GM19351 (cell line): ENCODE data around the gene RNF215.
A peak's percentile ranks its signal among the peaks of the same experiment; 100 is the strongest.

Source experiments
- ATAC-seq: cut with Tn5 transposase; IDR thresholded peaks from one replicate; pipeline ENCODE4 v1.9.1; 2021; ENCODE audit warnings: mild to moderate bottlenecking, moderate library complexity; ENCODE audit not compliant: unreplicated experiment

The RNF215 gene

DNA sequence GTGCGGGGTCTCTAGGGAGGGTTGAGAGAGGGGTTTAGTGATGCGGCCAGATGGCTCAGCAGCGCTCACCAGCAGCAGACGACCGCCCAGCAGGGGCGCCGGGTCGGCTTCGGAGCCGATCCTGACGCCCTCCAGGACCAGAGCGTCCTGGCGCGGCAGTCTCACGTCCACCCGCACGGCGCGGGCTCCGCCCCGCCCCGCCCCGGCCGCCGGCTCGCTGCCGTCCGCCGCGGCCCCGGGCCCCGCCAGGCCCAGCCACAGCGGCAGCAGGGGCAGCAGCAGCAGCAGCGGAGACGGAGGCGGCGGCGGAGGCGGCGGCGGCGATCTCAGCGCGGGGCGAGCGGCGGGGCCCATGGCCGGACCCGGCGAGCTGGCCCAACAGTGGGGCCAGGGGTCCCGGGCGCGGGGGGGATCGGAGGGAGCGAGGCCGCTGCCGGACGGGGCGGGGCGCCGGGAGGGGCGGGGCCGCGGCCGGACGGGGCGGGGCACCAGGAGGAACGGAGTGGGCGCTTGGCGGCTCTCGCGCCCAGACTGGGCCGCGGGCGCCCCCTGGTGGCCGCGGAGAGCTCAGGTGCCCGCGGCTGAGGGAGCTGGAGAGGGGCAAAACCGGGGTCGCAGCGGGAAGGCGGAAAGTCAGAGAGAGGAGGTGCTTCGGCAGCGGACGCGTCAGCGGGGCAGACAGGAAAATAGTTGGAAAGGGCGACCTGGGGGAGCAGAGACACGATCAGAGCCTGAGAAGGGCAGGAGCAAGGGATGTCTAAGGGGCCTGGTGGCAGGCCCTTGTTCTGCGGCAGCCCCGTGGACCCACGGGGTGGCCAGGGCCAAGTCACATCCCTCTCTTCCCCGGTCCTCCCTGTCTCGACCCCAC, at the start of gene RNF215:
Gene RNF215 (minus strand): TSS at position 452 of the 868 bp plus-strand sequence. CDS start 98 bp downstream, at position 354.
- peak; percentile 64 for ATAC-seq

DNA sequence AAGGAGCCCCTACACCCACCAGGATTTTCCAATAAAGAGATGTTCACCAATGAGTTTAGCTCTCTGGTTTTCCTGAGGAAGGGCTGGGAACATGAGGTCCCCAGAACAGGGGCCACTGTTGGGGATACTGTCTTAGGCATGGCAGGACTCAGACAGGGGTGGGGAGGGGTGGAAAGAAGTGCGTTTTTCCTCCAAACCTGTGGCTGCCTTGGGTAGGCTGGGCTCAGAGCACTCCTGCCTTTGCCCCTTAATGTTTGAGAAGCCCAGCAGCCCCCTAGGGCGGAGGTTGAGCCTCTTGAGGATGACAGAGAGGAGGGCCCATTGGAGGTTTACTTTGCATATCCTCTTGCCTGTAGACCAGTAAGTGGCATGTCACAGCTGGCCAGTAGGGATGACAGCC, 49.0 kb upstream of the RNF215 start:
- no peak for ATAC-seq

DNA sequence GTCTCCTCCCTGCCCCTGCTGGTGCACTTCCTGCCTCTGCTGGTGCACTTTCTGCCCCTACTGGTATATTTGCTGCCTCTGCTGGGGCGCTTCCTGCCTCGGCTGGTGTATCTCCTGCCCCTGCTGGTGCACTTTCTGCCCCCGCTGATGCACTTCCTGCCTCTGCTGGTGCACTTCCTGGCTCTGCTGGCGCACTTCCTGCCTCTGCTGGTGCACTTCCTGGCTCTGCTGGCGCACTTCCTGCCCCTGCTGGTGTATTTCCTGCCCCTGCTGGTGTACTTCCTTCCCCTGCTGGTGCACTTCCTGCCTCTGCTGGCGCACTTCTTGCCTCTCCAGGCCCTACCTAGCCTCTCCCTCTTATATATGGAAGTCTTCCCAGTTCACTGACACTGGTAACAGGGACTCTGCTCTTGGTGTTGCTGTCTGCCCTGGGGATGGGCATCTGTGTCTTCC, 48.5 kb upstream of the RNF215 start:
- ATAC-seq: no peak

DNA sequence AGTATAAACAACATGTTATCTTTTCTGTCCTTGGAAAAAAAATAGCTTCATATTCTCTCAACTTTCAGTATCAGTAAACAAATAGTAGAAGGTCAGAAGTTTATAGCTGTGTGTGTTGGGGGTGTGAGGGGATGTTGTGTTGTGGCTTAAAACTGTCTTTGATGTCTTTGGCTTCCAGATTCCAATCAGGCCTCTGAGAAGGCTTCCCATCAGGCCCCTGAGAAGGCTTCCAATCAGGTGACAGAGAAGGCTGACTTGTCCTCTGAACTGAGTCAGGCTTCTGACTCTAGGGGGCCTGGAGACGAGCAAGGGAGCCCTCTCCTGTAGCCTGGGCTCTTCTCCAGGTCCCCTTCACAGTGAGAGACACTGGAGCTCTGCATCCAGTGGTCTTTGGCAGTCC, 47.6 kb upstream of the RNF215 start:
- no peak for ATAC-seq

DNA sequence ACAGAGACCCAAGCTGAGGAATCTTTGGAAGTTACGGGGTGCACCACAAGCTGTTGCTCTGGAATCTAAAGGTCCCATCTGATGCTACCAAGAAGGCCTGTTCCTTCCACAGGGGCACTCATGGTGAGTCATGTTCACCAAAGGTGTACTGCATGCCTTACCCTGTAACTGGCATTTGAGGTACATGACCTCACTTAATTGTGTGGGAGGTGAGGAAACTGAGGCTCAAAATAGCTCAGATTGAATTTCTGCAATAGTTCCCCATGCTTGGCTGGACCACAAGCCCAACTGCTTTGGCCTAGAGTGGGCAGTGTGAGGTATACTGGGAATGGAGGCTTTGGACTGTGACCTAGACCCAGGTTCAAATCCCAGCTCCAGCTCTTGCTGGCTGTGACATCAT, 46.6 kb upstream of the RNF215 start:
- ATAC-seq: no peak

DNA sequence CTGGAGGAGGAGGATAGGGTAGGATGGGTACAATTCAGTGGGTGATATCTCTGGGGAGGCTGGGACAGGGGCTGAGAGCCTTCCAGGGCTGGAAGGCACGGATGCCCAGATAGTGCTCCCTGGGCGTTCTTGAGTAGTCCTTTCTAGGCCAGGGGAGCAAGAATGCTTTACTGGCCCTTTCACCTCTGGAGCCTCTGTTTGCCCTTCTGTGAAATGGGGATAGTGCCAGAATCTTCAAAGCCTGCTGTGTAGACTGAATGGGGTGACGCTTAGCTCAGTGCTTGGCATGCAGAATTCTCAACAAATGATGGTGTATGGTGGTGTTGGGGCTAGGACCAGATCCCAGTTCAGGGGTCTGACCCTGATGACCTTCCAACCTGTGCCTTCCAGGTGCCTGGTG, 46.0 kb upstream of the RNF215 start:
- ATAC-seq: no peak

DNA sequence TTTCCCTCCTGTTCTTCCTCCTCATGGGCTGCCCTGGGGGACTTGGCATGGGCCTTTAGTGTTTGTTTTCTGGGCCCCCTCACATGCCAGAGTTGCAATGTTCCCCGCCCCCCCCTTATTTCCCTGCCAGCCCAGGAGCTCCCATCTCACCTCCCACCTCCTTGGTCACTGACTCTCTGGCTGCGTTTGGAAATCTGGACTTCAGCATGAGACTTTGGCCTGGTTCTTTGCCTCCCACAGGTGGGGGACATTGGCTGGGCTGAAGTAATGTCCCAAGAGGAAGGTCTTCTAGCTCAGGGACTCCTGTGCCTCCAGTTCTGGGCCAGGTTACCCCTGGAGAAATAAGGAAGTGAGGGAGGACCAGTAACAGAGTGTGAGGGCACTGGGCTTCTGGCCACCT, 45.3 kb upstream of the RNF215 start:
- no peak for ATAC-seq

DNA sequence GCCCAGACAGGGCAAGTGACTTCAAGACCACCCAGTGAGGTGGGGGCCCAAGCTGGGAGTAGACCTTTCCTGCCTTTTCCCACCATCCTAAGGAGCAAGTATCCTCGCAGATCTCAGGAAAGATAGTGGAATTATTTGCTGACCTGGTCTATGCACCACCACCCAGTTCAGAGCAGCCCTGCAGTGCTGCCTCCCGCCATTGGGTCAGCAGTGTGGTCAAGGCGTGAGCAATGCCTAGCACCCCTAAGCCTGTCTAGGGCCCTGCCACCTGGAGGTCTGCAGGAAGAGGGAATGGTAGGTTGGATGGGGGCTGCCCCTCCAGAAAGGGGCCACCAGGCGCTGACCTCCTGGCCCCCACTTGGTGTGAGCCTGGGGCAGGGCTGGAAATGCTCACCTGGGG, 44.9 kb upstream of the RNF215 start:
- ATAC-seq: no peak

DNA sequence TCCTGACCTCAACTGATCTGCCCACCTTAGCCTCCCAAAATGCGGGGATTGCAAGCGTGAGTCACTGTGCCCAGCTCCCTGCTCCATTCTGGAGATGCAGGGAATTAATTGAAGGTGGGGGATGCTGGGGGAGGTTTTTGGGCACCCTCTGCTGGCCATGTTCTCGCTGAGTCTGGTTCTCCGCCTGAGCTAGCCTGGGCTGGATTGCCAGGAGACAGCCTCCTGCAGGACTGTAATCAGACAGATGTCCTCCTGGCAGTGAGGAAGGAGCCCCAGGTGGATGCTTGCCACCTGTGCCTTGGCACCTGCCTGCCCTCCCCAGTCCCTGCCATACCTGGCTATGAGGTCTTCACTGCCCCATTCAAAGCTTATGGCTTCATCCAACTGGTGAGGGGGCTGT, 43.7 kb upstream of the RNF215 start:
- ATAC-seq: no peak

DNA sequence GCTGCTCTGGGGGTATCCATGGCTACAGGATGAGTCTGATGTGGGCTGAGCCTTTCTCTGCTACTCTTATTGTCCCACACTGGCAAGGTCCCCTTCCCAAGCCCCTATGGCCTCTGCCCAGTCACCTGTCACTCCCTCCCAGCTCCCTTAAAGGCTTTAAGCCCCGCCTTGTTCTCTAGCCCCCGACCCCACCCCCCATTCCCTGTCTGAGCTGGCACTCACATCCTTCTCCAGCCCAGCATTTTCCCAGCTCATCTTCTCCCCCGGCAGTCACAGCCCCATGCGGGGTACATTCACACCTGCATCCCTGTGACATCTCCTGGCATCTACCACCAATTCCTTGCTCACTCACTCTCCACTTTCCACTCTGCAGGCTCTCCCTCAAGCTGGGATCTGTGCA, 42.7 kb upstream of the RNF215 start:
- no peak for ATAC-seq

DNA sequence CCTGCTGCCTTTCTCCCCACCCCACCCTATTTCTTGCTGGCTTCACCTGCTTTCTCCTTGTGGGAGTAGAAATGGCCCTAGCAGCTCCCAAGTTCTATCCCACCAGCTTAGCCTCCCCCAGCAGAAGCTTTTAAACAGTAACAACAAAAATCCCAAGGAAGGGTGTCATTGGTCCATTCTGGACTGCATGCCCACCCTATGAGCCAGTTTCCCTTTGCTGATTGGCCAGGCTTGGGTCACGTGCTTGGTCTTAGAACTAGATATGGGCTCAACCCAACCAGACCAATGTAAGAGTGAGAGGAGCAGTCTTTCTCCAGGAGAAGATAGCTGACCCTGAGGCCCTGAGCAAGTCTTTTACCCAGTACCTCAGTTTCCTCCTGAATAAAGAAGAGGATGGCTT, 40.7 kb upstream of the RNF215 start:
- no peak for ATAC-seq

DNA sequence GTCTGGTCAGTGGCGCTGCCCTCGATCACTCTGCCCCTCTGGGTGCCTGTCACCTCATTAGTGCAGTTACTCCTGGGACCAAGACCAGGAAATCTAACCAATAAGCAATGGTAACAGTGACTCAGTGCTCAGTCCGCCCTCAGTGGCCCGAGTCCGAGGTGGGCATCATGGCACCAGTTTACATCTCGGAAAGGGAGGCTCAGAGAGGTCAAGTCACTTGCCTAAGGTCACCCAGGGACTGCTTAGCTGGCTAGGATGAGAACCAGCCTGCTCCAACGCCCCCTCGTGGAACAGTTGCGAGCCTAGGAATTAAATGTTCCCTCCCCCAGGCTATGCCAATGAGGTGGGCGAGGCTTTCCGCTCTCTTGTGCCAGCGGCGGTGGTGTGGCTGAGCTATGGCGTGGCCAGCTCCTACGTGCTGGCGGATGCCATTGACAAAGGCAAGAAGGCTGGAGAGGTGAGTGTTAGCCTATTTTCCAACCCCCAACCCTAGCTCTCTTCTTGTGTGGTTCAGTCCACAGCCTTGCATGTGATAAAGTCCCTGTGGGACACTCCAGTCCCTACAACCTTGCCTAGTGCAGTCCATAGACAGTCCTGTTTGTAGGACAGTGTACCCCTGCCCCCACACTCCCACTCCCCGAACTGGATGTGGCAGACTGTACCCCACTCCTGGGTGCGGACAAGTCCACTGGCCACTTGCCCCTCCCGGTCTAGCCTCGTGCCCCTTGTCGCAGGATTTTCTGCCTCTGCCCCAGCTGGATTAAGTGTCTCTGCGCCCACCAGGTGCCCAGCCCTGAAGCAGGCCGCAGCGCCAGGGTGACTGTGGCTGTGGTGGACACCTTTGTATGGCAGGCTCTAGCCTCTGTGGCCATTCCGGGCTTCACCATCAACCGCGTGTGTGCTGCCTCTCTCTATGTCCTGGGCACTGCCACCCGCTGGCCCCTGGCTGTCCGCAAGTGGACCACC, 39.5 kb upstream of the RNF215 start:
- no peak for ATAC-seq

DNA sequence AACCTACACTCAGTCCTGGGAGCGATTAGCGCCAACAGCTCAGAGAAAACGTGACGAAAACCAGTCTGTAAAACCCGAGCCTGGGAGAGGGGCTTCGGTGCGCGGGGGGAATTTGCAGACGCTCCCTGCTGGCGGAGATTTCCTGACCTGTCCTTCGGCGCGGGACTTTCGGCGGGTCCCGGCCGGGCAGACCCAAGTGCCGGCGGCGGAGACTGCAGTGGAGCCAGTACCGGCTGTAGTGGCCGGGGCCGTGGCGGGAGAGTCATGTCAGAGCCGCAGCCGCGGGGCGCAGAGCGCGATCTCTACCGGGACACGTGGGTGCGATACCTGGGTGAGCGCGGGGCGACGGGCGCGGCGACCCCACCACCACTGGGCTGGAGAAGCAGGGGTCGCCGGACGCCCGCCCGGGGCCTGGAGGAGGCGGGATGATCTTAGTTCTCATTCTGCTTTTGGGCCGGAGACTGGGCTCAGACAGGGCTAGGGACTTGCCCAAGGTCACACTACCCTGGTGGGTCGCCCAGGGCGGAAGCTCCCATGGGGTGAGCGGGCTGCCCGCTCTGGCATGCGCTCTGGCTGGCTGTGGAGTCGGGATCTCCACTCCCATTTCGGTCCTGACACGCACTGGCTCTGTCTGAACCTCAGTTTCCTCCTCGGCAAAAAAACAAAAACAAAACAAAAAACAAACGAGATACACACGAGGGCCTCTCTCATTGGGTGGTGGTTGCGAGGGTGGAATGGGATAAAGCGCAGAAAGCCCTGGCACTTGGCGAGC, 38.6 kb upstream of the RNF215 start, which contains the start of gene MTFP1:
Gene MTFP1 (plus strand): TSS at position 153 of the 772 bp plus-strand sequence. CDS start 112 bp downstream, at position 265.
- no peak for ATAC-seq

DNA sequence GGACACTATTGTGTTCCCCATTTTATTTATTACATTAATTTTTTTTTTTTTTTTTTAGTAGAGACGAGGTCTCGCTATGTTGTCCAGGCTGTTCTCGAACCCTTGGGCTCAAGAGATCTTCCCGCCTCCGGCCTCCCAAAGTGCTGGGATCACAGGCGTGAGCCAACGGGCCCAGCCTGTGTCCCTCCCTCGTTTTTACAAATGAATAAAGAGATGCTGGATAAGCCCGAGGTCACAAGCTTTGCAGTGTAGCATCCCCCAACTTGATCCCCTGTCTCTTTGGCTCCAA, 38.1 kb upstream of the RNF215 start:
- no peak for ATAC-seq

DNA sequence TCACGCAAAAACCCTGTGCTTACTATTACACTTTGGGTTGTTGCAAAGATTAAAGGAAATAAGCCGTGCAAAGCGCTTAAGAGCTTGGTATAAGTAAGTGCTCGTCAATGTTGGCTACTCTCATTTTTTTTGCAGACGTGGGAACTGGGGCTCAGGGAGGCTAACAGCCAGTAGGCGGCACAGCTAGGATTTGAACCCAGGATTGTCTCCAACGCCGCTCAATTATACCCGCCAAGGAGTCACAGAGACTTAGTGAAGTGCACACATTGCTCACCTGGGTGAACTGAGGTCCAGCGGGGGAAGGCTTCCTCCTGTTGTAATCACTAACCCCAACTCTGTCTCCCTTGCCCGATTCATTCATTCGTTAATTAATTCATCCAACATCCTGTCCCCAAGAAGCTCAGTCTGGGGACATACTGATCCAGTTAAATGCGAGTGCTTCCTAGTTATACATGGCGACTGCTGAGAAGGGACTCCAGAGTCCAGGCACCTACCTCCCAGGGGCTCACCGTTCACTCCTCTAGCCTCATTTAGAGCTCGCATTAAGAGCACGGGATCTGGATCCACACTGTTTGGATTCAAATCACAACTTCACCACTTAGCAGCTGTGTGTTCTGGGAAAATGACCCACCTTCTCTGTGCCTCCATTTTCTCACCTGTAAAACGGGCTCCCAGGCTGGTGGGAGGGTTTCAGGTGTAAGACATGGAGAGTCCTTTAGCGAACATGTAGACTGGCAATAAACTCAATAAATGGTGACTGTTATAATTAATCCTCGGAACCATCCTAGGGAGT, 37.5 kb upstream of the RNF215 start:
- ATAC-seq: no peak

DNA sequence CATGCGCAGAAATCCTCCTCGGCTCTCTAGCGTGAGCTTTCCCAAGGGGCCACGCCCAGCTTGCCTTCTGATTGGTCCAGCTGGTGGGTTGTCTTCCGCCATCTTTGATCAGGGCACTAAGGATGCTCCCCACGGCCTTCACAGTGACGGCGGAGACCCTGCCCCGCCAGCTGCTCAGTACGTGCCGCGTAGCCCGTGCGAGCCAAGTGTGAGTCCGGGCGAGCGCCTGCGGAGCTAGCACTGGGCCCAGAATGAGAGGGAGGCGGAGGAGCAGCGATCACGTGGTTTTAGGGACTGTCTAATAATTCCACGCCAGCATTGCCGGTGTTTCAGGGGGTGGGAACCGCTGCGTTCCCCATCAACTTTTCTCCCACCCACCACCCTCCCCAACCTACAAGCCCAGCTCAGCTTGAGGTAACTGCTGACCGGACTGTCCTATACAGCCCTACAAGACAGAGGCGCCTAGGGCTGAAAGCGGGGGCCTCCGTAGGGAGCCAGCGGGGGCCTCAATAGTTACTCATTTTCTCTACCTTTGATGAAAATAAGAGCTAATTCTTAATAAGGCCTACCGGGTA, 36.8 kb upstream of the RNF215 start:
- ATAC-seq: peak; percentile 84

DNA sequence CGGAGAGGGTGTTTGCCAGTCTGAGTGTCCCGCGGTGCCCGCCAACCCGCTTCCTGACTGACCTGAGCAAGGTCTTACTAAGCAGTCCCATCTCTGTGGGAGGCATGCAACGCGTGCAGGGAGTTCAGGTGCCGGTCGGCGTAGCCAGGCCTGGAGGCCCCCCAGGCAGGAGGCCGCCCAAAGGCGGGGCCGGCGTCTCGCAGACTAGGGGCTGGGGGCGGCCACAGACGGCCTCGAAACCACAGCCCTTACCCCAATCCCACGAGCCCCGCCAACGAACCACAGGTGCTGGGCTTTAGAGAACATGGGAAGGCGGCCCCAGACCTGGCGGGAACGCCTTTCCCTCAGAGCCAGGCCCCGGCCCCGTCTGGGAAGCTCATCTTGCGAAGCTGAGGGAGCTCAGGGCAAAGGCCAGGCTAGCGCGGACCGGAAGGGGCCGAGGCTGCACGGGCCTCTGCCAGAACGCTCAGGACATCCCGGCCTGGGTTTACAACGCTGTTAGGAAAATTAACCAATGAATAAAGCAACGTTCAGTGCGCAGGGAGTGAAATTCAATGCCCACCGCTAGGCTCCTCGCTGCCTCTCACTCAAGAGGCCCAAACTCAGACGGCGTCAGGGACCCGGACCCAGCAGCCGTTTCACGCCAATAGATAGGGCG, 36.2 kb upstream of the RNF215 start:
- ATAC-seq: peak; percentile 23

DNA sequence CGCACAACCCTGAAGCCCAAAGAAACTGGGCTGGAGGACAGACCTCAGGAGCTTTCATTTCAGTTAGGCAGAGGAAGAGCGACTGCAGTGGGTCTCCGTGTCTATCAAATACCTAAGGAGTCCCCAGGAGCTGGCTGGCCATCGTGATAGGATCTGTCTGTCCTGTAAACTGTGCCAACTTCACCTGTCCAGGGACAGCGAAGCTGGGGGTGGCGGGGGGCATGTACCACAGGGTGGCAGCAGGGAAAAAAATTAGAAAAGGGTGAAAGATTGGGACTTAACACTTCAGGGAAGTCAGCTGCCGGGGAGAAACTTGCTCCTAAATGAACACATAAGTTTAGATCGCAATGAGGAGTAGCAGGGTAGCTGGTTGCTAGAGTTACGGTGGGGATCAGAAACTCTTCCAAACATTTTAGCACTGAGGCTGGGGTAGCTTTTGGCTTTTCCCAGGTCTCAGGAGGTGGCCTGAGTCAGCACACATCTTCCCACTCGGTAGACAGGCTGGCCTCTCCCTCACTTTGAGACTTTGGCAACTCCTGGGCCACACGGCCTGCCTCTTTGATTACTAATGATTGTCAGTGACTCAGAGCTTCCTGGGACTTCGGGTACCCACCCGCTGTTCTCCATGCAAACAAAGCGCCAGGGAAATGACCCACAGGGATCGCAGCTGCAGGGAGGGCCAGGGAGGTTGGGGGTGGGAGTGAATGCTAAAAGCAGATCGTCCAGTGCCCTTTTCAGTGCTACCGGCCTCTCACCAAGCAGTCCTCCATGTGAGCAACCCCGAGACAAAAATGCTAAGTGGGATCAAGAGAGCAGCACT, 35.5 kb upstream of the RNF215 start:
- ATAC-seq: no peak
